T-helper 1 cell treated with Interleukin-12 subunit alpha and Interleukin-12 subunit beta and Interleukin-4 antibody, amounts not matched to agents 30 μg/mL and 1 μg/mL, for 36 hours (primary cell): ENCODE data around the gene MYO3B.
"Not testable (repeated sequence)": the region's sequence is repeated elsewhere in the genome, so short reads cannot be mapped to it uniquely, and the experiment has no call there.

Experiments
- H3K27ac Mint-ChIP-seq: one replicate; pipeline ENCODE4 v1.8.0; 2021; ENCODE audit warnings: mild to moderate bottlenecking, mixed read lengths
- H3K27me3 Mint-ChIP-seq: one replicate; pipeline ENCODE4 v1.8.0; 2021; ENCODE audit warnings: low read depth, mixed read lengths
- H3K36me3 Mint-ChIP-seq: one replicate; pipeline ENCODE4 v1.8.0; 2021; ENCODE audit warnings: low read depth, mixed read lengths
- H3K4me1 Mint-ChIP-seq: one replicate; pipeline ENCODE4 v1.8.0; 2021; ENCODE audit warnings: low read depth, mixed read lengths
- H3K4me3 Mint-ChIP-seq: one replicate; pipeline ENCODE4 v1.8.0; 2021; ENCODE audit warnings: mild to moderate bottlenecking, moderate library complexity, mixed read lengths
- H3K9me3 Mint-ChIP-seq: one replicate; pipeline ENCODE4 v1.8.0; 2021; ENCODE audit warnings: mixed read lengths

Gene MYO3B

DNA sequence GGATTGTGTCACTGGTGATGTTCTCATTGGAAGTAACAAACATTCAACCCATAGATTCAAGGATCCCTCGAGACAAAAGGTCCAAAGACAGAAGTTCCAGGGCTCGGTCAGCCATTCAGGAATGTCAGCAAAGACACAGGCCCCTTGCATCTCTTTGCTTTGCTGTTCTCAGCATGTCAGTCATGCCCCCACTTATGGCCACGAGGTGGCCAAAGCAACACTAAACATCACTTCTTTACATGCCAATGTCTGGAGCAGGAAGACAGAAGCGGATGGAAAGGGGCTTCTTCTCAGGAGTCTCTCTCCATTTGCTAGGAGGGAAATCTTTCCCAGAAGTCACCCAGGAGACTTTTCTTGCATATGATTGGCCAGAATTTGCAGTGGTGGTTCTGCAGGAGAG lies 345.6 kb downstream of the MYO3B start:
- peaks cover 13% of the 10 kb centered on the region for H3K27me3 Mint-ChIP-seq
- H3K9me3 Mint-ChIP-seq: no peaks in the 10 kb centered on the region
- no peaks in the 10 kb centered on the region for H3K36me3 Mint-ChIP-seq
- peaks cover 4% of the 10 kb centered on the region for H3K4me1 Mint-ChIP-seq
- no peak overlapping the region for H3K27ac Mint-ChIP-seq
- no peak overlapping the region for H3K4me3 Mint-ChIP-seq

DNA sequence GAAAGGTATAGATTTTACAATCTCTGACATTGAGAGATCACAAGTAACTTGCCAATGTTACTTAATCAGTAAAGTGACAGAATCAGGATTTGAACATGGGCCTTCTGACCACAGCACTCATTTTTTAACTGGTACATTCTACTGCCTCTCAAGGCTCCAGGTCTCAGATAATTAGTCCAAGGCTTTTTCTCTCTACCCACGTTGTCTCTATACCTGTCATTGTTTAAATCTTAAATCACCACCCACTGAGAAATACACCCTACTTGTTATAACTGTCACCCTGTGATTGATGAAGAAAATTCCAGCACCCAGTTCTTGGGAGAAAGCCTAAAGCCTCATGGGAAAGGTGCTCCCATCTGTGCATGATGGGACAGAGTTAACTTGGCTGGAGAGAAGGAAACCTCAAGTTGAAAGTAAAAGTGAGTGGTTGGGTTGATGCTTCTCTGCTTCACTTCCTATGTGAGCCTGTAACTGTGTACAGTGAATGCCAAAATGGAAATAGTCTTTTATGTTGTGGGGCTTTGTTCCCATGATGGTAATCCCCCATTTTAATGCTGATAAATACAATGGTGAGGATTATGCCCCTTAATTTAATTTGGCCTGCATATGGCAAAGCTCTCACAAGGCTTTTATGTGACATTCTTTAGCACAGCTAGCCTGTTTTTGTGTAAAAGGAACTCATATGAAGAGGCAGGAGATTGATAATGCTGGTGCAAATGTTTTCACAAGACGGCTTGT lies 347.1 kb downstream of the MYO3B start:
- no peak overlapping the region for H3K27ac Mint-ChIP-seq
- no peaks in the 10 kb centered on the region for H3K36me3 Mint-ChIP-seq
- H3K4me3 Mint-ChIP-seq: no peak overlapping the region
- H3K27me3 Mint-ChIP-seq: peaks cover 20% of the 10 kb centered on the region
- no peaks in the 10 kb centered on the region for H3K9me3 Mint-ChIP-seq
- peaks cover 4% of the 10 kb centered on the region for H3K4me1 Mint-ChIP-seq

DNA sequence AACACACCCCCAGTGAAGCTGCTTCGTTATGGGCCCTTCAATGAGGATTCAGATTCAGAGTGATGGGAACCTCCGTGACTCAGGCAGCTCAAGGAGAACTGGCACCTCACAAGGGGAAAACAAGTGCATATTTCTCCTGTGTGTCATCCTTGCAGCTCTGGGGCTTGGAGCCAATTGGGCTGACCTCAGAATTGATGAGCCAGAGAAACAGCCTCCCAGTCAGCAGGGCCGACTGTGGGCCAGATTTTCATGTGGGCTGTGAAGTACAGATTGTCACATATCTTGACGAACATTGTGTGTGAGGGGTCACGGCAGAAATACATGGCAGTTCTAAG lies 347.6 kb downstream of the MYO3B start:
- Mint-ChIP-seq H3K36me3 (no peaks in the 10 kb centered on the region), H3K27me3 (peaks cover 25% of the 10 kb centered on the region), H3K4me3 (no peak overlapping the region), H3K9me3 (no peaks in the 10 kb centered on the region), H3K27ac (no peak overlapping the region), H3K4me1 (peaks cover 4% of the 10 kb centered on the region)

DNA sequence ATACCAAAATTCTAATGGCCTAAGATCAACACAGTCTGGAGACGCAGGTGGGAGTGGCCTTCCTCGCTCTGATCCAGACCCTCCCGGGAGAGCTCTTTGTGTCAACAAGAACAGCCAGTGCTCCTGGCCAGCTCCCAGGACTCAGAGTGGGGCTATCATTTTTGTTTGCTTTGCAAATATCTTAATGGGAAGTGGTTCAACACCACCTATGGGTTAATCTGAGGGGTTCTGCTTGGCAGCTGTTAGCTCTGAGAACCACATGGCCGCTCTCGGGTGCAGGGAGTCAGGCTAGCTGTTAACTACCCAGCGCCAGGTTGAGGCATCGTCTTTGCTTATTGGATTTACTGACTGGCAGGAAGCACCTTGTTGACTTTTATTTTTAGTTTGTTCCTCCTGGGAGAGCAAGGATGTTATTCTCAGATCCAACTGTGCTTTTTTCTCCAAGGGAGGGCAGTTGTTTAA lies 352.4 kb downstream of the MYO3B start:
- Mint-ChIP-seq H3K4me3 (no peak overlapping the region), H3K4me1 (peaks cover under 1% of the 10 kb centered on the region), H3K27ac (no peak overlapping the region), H3K27me3 (peaks cover 30% of the 10 kb centered on the region), H3K9me3 (no peaks in the 10 kb centered on the region), H3K36me3 (no peaks in the 10 kb centered on the region)

DNA sequence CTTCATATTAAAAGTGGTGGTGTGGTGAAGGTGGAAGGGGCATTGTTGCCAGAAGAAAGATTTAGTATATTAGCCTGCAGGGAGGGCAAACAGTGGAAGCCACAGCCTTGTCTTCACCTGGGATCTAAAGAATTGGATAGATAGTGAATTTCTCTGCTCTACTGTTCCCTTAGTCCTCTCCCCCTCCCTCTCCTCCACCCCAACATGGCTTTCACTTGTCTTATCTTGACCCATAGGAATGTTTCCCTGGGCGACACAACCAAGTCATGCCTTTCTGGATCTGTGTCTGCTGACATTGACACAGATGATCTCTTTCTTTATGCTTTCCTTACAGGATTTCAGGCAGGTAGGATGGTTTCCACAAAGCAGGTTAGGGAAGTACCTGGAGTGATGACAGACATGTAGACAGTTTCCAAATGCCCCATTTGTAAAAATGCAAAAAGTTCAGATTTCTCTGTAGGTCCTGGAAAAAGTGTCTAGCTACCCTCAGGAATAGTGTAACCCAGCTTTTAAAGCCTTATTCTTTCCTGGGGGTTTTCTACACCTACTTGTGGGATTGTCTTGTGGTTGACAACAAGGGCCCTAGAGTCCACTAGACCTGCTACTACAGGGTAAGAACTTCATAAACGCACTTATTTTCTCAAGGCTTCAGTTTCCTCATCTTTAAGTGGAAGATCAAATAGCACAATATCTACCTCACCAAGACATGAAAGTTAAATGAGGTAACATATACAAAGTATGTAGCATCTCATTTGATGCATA lies 353.0 kb downstream of the MYO3B start:
- no peaks in the 10 kb centered on the region for H3K36me3 Mint-ChIP-seq
- H3K4me1 Mint-ChIP-seq: no peaks in the 10 kb centered on the region
- peaks cover 30% of the 10 kb centered on the region for H3K27me3 Mint-ChIP-seq
- no peaks in the 10 kb centered on the region for H3K9me3 Mint-ChIP-seq
- no peak overlapping the region for H3K27ac Mint-ChIP-seq
- H3K4me3 Mint-ChIP-seq: no peak overlapping the region

DNA sequence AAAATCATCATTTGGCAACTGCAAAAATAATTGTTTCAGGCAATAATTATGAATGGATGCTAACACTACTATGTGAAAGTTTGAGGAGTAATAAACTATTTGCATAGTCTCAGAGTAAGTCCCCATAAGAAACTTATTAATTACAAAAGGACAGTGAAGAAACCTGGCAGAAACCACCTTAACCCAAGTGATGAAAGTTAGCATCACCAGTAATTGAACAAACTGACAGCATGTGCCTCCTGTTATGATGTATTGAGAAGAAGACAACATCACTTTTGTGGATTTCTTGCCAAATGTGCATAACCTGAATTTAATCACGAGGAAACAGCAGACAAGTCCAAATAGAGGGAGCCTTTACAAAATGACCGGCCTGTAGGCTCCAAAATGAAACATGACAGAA lies 353.9 kb downstream of the MYO3B start:
- H3K27ac Mint-ChIP-seq: no peak overlapping the region
- H3K9me3 Mint-ChIP-seq: no peaks in the 10 kb centered on the region
- no peaks in the 10 kb centered on the region for H3K36me3 Mint-ChIP-seq
- no peaks in the 10 kb centered on the region for H3K4me1 Mint-ChIP-seq
- H3K27me3 Mint-ChIP-seq: peaks cover 29% of the 10 kb centered on the region
- no peak overlapping the region for H3K4me3 Mint-ChIP-seq

DNA sequence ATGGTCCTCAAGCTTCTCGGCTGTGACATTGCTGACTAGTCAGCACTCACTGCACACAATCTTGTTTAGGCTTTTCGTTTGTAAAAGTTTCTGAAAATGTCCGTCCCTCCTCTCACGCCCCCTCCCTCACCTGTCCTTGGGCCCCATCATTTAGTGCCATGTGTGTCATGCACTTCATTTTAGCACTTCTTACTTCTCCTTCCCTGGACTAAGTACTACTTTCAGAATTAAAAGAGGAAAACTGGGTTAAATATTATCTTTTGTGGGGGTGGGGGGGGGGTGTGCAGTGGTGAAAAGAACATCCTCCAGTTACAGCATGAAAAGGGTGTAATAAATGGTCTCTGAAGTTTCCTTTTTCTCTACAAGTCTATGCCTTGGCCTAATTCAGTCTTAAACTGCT lies 355.2 kb downstream of the MYO3B start:
- Mint-ChIP-seq H3K9me3 (no peaks in the 10 kb centered on the region), H3K36me3 (no peaks in the 10 kb centered on the region), H3K27ac (no peak overlapping the region), H3K27me3 (peaks cover 21% of the 10 kb centered on the region), H3K4me3 (no peak overlapping the region), H3K4me1 (no peaks in the 10 kb centered on the region)

DNA sequence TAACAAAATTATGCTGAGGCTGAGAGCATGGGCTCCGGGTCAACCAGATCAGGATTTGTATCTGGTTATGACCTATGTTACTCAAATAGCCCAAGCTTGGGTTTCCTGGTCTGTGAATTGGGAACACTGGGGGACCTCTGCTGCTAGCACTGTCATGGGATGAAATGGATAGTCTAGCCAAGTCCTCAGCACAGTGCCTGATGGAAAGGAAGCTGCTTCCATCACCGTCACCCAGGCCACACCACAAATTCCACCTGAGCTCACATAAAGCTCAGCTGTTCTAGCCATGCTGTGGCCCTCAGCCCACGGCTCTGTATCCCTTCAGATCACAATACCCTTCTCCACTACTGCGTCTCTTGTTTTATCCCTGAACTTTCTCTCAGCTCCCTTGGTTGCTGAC lies 357.6 kb downstream of the MYO3B start:
- H3K27me3 Mint-ChIP-seq: peaks cover 11% of the 10 kb centered on the region
- no peaks in the 10 kb centered on the region for H3K4me1 Mint-ChIP-seq
- no peaks in the 10 kb centered on the region for H3K9me3 Mint-ChIP-seq
- no peak overlapping the region for H3K4me3 Mint-ChIP-seq
- H3K27ac Mint-ChIP-seq: no peak overlapping the region
- H3K36me3 Mint-ChIP-seq: no peaks in the 10 kb centered on the region

DNA sequence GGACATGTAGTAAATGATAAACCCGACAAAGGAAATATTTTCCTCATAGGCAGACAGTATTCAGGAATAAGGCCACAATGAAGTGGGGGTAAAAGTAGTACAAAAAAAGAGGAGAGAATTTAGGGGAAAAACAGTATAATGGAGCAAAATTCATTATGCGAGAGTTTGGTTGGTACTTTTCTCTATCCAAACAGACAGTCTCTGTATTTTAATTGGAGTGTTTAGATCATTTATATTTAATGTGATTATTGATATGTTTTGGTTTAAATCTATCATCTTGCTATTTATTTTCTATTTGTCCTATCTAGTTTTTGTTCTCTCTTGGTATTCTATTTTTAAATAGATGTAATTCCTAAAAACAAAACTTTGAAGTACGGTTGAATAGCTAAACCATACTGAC lies 366.9 kb downstream of the MYO3B start:
- Mint-ChIP-seq H3K36me3 (no peaks in the 10 kb centered on the region), H3K4me3 (no peak overlapping the region), H3K4me1 (no peaks in the 10 kb centered on the region), H3K27me3 (peaks cover 10% of the 10 kb centered on the region), H3K27ac (no peak overlapping the region), H3K9me3 (no peaks in the 10 kb centered on the region)

DNA sequence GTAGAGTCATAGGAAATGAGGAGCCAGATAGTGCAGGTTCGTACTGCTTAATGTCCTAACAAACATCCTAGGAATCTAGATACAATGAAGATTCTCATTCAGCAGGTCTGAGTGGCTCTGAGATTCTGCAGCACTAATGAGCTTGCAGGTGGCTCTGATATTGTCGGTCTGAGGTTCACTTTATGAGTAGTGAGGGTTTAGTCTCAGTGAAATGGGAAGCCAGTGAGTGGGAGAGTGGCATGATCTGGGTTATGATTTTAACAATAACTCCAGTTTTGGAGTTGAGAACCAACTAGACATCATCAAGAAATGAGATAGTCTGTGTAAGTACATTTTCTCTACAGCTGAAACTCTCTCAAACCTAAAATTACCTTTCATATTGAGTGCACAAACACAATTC lies 370.4 kb downstream of the MYO3B start:
- no peaks in the 10 kb centered on the region for H3K4me1 Mint-ChIP-seq
- H3K27ac Mint-ChIP-seq: no peak overlapping the region
- no peaks in the 10 kb centered on the region for H3K36me3 Mint-ChIP-seq
- H3K4me3 Mint-ChIP-seq: no peak overlapping the region
- H3K9me3 Mint-ChIP-seq: peaks cover 12% of the 10 kb centered on the region
- H3K27me3 Mint-ChIP-seq: peaks cover 5% of the 10 kb centered on the region

DNA sequence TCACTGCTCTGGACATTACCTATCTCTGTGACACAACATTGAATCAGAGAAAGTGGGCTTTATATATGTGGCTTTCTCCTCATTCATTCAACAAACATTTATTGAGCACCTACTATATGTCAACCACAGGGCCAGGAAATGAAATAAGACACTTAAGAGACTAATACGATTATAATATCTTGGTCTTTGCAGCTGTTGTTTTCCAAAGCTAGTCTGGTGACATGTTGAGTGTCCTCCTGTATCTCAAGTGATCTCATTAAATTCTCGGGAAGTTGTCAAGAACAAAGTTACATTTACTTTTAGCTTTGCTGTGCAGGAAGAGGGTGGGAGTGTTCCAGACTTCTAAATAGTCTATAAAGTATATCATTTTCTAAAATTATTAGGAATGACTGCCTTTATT lies 372.6 kb downstream of the MYO3B start:
- H3K9me3 Mint-ChIP-seq: peaks cover 12% of the 10 kb centered on the region
- H3K36me3 Mint-ChIP-seq: no peaks in the 10 kb centered on the region
- no peaks in the 10 kb centered on the region for H3K4me1 Mint-ChIP-seq

DNA sequence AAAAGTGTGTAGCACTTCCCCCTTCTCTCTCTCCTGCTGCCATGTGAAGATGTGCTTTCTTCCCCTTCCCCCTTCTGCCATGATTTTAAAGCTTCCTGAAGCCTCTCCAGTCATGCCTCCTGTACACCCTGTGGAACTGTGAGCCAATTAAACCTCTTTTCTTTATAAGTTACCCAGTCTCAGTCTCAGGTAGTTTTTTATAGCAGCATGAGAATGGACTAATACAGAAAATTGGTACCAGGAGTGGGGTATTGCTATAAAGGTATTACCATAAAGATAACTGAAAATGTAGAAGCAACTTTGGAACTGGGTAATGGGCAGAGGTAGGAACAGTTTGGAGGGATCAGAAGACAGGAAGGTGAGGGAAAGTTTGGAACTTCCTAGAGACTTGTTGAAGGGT lies 374.0 kb downstream of the MYO3B start:
- H3K27me3 Mint-ChIP-seq, H3K4me1 Mint-ChIP-seq, H3K36me3 Mint-ChIP-seq, H3K4me3 Mint-ChIP-seq, H3K27ac Mint-ChIP-seq: not testable (repeated sequence)
- peaks cover 12% of the 10 kb centered on the region for H3K9me3 Mint-ChIP-seq

More for the DNA sequence above, 372.6 kb downstream of the MYO3B start:
- Mint-ChIP-seq H3K27me3 (peaks cover 5% of the 10 kb centered on the region), H3K27ac (no peak overlapping the region), H3K4me3 (no peak overlapping the region)

DNA sequence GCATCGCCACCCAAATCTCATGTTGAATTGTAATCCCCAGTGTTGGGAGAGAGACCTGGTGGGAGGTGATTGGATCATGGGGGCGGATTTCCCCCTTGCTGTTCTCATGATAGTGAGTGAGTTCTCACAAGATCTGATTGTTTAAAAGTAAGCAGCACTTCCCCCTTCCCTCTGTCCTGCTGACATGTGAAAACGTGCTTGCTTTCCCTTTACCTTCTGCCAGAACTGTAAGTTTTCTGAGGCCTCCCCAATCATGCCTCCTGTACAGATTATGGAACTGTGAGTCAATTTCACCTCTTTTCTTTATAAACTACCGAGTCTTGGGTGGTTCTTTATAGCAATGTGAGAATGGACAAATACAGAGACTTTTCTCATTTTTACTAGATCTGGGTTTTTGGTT lies 375.8 kb downstream of the MYO3B start:
- no peak overlapping the region for H3K27ac Mint-ChIP-seq
- no peaks in the 10 kb centered on the region for H3K4me1 Mint-ChIP-seq
- H3K27me3 Mint-ChIP-seq: no peaks in the 10 kb centered on the region
- peaks cover 12% of the 10 kb centered on the region for H3K9me3 Mint-ChIP-seq
- no peaks in the 10 kb centered on the region for H3K36me3 Mint-ChIP-seq
- no peak overlapping the region for H3K4me3 Mint-ChIP-seq

DNA sequence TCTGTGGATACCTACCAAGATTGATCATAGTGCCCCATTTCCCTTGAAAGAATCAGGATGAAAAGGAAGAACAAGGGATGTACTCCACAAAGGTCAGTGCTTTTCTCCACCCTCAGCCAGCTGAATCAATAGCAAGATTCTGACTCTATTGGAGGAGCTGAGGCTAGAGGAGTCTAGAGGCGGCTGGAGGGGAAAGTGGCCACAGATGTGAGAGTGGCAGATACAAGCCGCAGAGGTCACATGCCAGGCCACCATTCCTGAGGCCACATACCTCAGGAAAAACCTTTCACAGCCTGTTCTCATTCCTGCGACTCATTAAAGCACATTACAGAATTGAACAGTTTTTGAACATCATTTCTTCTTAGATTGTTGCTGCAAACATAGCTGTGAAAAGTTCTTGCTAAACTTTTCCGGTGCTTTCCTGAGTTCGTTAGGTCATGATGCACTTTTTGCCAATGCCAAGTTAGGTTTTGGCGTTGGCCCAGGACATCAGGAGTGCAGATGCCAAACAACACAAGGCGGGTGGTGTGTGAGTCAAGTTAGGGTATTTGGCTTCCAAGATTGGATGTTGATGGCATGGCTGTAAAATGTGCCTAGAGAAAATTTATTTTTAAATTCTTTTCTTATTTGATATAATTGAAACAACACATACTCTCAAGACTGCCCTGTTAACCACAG lies 376.5 kb downstream of the MYO3B start:
- no peak overlapping the region for H3K4me3 Mint-ChIP-seq
- H3K4me1 Mint-ChIP-seq: no peaks in the 10 kb centered on the region
- H3K27ac Mint-ChIP-seq: no peak overlapping the region
- no peaks in the 10 kb centered on the region for H3K27me3 Mint-ChIP-seq
- no peaks in the 10 kb centered on the region for H3K36me3 Mint-ChIP-seq
- peaks cover 12% of the 10 kb centered on the region for H3K9me3 Mint-ChIP-seq

DNA sequence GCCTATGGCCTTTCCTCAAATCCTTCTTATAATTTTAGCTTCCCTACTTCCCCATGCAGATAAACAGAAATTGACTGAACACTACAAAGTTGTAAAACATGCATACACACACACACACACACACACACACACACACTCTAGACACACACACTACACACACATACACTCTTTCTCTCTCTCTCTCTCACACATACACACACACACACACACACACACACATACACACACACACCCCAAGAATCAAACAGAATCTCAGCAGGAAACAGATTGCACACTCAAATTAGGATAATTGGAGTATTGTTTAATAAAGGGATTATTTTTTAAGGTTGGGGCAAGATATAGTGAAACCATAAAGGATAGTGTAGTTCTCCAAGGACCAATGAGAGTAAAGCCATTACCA lies 385.0 kb downstream of the MYO3B start:
- H3K36me3 Mint-ChIP-seq: no peaks in the 10 kb centered on the region
- no peak overlapping the region for H3K4me3 Mint-ChIP-seq
- H3K27ac Mint-ChIP-seq: no peak overlapping the region
- H3K9me3 Mint-ChIP-seq: no peaks in the 10 kb centered on the region
- H3K4me1 Mint-ChIP-seq: no peaks in the 10 kb centered on the region
- H3K27me3 Mint-ChIP-seq: peaks cover 25% of the 10 kb centered on the region
